Measurements from ENCODE around the gene C11orf97.

The C11orf97 gene

GRCh38 chr11:94513091-94513490 lies 830 bp downstream of the C11orf97 start:
- Mint-ChIP-seq H3K27me3 (ENCODE audit: low read depth) (peaks cover 67% of the 10 kb centered on the region), H3K4me3 (no peak overlapping the region), H3K27ac (no peak overlapping the region), H3K4me1 (ENCODE audit: low read depth) (peaks cover 14% of the 10 kb centered on the region), H3K9me3 (no peaks in the 10 kb centered on the region), H3K36me3 (ENCODE audit: low read depth) (no peaks in the 10 kb centered on the region)

GRCh38 chr11:94515398-94515797 lies 3.1 kb downstream of the C11orf97 start:
- H3K27ac Mint-ChIP-seq = no peak overlapping the region
- H3K27me3 Mint-ChIP-seq (ENCODE audit: low read depth) = peaks cover 57% of the 10 kb centered on the region
- peaks cover 14% of the 10 kb centered on the region for H3K4me1 Mint-ChIP-seq (ENCODE audit: low read depth)
- H3K4me3 Mint-ChIP-seq = no peak overlapping the region
- H3K9me3 Mint-ChIP-seq = no peaks in the 10 kb centered on the region
- H3K36me3 Mint-ChIP-seq (ENCODE audit: low read depth) = no peaks in the 10 kb centered on the region

GRCh38 chr11:94516725-94517124 lies 4.5 kb downstream of the C11orf97 start:
- H3K27ac Mint-ChIP-seq = no peak overlapping the region
- no peak overlapping the region for H3K4me3 Mint-ChIP-seq
- H3K9me3 Mint-ChIP-seq = no peaks in the 10 kb centered on the region
- no peaks in the 10 kb centered on the region for H3K36me3 Mint-ChIP-seq (ENCODE audit: low read depth)
- peaks cover 44% of the 10 kb centered on the region for H3K27me3 Mint-ChIP-seq (ENCODE audit: low read depth)
- H3K4me1 Mint-ChIP-seq (ENCODE audit: low read depth) = peaks cover 14% of the 10 kb centered on the region

- H3K4me3 Mint-ChIP-seq = no peak overlapping the region
- H3K9me3 Mint-ChIP-seq = no peaks in the 10 kb centered on the region
- H3K27ac Mint-ChIP-seq = no peak overlapping the region
- H3K27me3 Mint-ChIP-seq (ENCODE audit: low read depth) = peaks cover 34% of the 10 kb centered on the region
- no peaks in the 10 kb centered on the region for H3K4me1 Mint-ChIP-seq (ENCODE audit: low read depth)
- H3K36me3 Mint-ChIP-seq (ENCODE audit: low read depth) = no peaks in the 10 kb centered on the region
Measured at GRCh38 chr11:94518300-94518699, 6.0 kb downstream of the C11orf97 start.

GRCh38 chr11:94519478-94520084 lies 7.3 kb downstream of the C11orf97 start:
- H3K27ac Mint-ChIP-seq = no peak overlapping the region
- no peaks in the 10 kb centered on the region for H3K9me3 Mint-ChIP-seq
- H3K27me3 Mint-ChIP-seq (ENCODE audit: low read depth) = peaks cover 39% of the 10 kb centered on the region
- H3K4me1 Mint-ChIP-seq (ENCODE audit: low read depth) = no peaks in the 10 kb centered on the region
- H3K4me3 Mint-ChIP-seq = no peak overlapping the region
- no peaks in the 10 kb centered on the region for H3K36me3 Mint-ChIP-seq (ENCODE audit: low read depth)

- Mint-ChIP-seq H3K9me3 (no peaks in the 10 kb centered on the region), H3K27me3 (ENCODE audit: low read depth) (peaks cover 31% of the 10 kb centered on the region), H3K27ac (no peak overlapping the region), H3K4me1 (ENCODE audit: low read depth) (no peaks in the 10 kb centered on the region), H3K4me3 (no peak overlapping the region), H3K36me3 (ENCODE audit: low read depth) (no peaks in the 10 kb centered on the region)
Measured at GRCh38 chr11:94521684-94522083, 9.4 kb downstream of the C11orf97 start.

- H3K36me3 Mint-ChIP-seq (ENCODE audit: low read depth) = no peaks in the 10 kb centered on the region
- no peak overlapping the region for H3K27ac Mint-ChIP-seq
- H3K4me3 Mint-ChIP-seq = no peak overlapping the region
- H3K9me3 Mint-ChIP-seq = no peaks in the 10 kb centered on the region
- H3K4me1 Mint-ChIP-seq (ENCODE audit: low read depth) = no peaks in the 10 kb centered on the region
- H3K27me3 Mint-ChIP-seq (ENCODE audit: low read depth) = peaks cover 43% of the 10 kb centered on the region
Measured at GRCh38 chr11:94524341-94524740, 12.1 kb downstream of the C11orf97 start.

- H3K36me3 Mint-ChIP-seq (ENCODE audit: low read depth) = no peaks in the 10 kb centered on the region
- H3K27me3 Mint-ChIP-seq (ENCODE audit: low read depth) = peaks cover 50% of the 10 kb centered on the region
- H3K4me1 Mint-ChIP-seq (ENCODE audit: low read depth) = no peaks in the 10 kb centered on the region
- no peak overlapping the region for H3K27ac Mint-ChIP-seq
- no peak overlapping the region for H3K4me3 Mint-ChIP-seq
- no peaks in the 10 kb centered on the region for H3K9me3 Mint-ChIP-seq
Measured at GRCh38 chr11:94525546-94526324, 13.5 kb downstream of the C11orf97 start.

- no peaks in the 10 kb centered on the region for H3K36me3 Mint-ChIP-seq (ENCODE audit: low read depth)
- H3K4me1 Mint-ChIP-seq (ENCODE audit: low read depth) = no peaks in the 10 kb centered on the region
- H3K4me3 Mint-ChIP-seq = no peak overlapping the region
- peaks cover 53% of the 10 kb centered on the region for H3K27me3 Mint-ChIP-seq (ENCODE audit: low read depth)
- H3K27ac Mint-ChIP-seq = no peak overlapping the region
- H3K9me3 Mint-ChIP-seq = no peaks in the 10 kb centered on the region
Measured at GRCh38 chr11:94526645-94527438, 14.6 kb downstream of the C11orf97 start.

- H3K4me3 Mint-ChIP-seq = no peak overlapping the region
- H3K27ac Mint-ChIP-seq = no peak overlapping the region
- no peaks in the 10 kb centered on the region for H3K9me3 Mint-ChIP-seq
- H3K4me1 Mint-ChIP-seq (ENCODE audit: low read depth) = no peaks in the 10 kb centered on the region
- no peaks in the 10 kb centered on the region for H3K36me3 Mint-ChIP-seq (ENCODE audit: low read depth)
- H3K27me3 Mint-ChIP-seq (ENCODE audit: low read depth) = peaks cover 56% of the 10 kb centered on the region
Measured at GRCh38 chr11:94528551-94528950, 16.3 kb downstream of the C11orf97 start.

GRCh38 chr11:94532211-94532610 lies 19.9 kb downstream of the C11orf97 start:
- no peak overlapping the region for H3K4me3 Mint-ChIP-seq
- no peak overlapping the region for H3K27ac Mint-ChIP-seq
- peaks cover 54% of the 10 kb centered on the region for H3K27me3 Mint-ChIP-seq (ENCODE audit: low read depth)
- H3K4me1 Mint-ChIP-seq (ENCODE audit: low read depth) = no peaks in the 10 kb centered on the region
- H3K9me3 Mint-ChIP-seq = no peaks in the 10 kb centered on the region
- H3K36me3 Mint-ChIP-seq (ENCODE audit: low read depth) = no peaks in the 10 kb centered on the region

GRCh38 chr11:94533206-94533605 lies 20.9 kb downstream of the C11orf97 start:
- H3K4me3 Mint-ChIP-seq = no peak overlapping the region
- no peaks in the 10 kb centered on the region for H3K9me3 Mint-ChIP-seq
- no peak overlapping the region for H3K27ac Mint-ChIP-seq
- H3K27me3 Mint-ChIP-seq (ENCODE audit: low read depth) = peaks cover 52% of the 10 kb centered on the region
- H3K36me3 Mint-ChIP-seq (ENCODE audit: low read depth) = no peaks in the 10 kb centered on the region
- no peaks in the 10 kb centered on the region for H3K4me1 Mint-ChIP-seq (ENCODE audit: low read depth)

- Mint-ChIP-seq H3K9me3 (no peaks in the 10 kb centered on the region), H3K27ac (no peak overlapping the region), H3K27me3 (ENCODE audit: low read depth) (peaks cover 47% of the 10 kb centered on the region), H3K4me3 (no peak overlapping the region), H3K4me1 (ENCODE audit: low read depth) (no peaks in the 10 kb centered on the region), H3K36me3 (ENCODE audit: low read depth) (no peaks in the 10 kb centered on the region)
Measured at GRCh38 chr11:94533696-94534630, 21.7 kb downstream of the C11orf97 start.

GRCh38 chr11:94536386-94536785 lies 24.1 kb downstream of the C11orf97 start:
- no peak overlapping the region for H3K27ac Mint-ChIP-seq
- H3K27me3 Mint-ChIP-seq (ENCODE audit: low read depth) = peaks cover 35% of the 10 kb centered on the region

More at GRCh38 chr11:94536386-94536785, 24.1 kb downstream of the C11orf97 start:
- no peaks in the 10 kb centered on the region for H3K9me3 Mint-ChIP-seq
- no peaks in the 10 kb centered on the region for H3K36me3 Mint-ChIP-seq (ENCODE audit: low read depth)
- H3K4me3 Mint-ChIP-seq = no peak overlapping the region
- H3K4me1 Mint-ChIP-seq (ENCODE audit: low read depth) = no peaks in the 10 kb centered on the region
